NCI-H1436 treated with DMSO at 0.1 percent for 48 hours (cell line): ENCODE measurements around the gene PPP6R3.
"Not testable (repeated sequence)": the region's sequence is repeated elsewhere in the genome, so short reads cannot be mapped to it uniquely, and the experiment has no call there.

Source experiments
- DNase-seq: peaks from one replicate; lab custom pipeline; 2025; lab: John Stamatoyannopoulos, UW

PPP6R3 gene

GRCh38 chr11:68525336-68525735 is 64.8 kb downstream of the PPP6R3 start:
- DNase-seq: no peak

- no peak for DNase-seq
Observed at GRCh38 chr11:68525930-68526329, 65.4 kb downstream of the PPP6R3 start.

GRCh38 chr11:68527585-68527984 is 67.0 kb downstream of the PPP6R3 start:
- DNase-seq: no peak

GRCh38 chr11:68528630-68529029 is 68.1 kb downstream of the PPP6R3 start:
- no peak for DNase-seq

GRCh38 chr11:68531129-68531693 is 70.7 kb downstream of the PPP6R3 start:
- DNase-seq: no peak

- no peak for DNase-seq
Observed at GRCh38 chr11:68532727-68533369, 72.3 kb downstream of the PPP6R3 start.

- no peak for DNase-seq
Observed at GRCh38 chr11:68533945-68534344, 73.4 kb downstream of the PPP6R3 start.

- DNase-seq: no peak
Observed at GRCh38 chr11:68535098-68535497, 74.5 kb downstream of the PPP6R3 start.

GRCh38 chr11:68536706-68537105 is 76.2 kb downstream of the PPP6R3 start:
- no peak for DNase-seq

GRCh38 chr11:68538025-68538424 is 77.5 kb downstream of the PPP6R3 start:
- no peak for DNase-seq

GRCh38 chr11:68539395-68539794 is 78.8 kb downstream of the PPP6R3 start:
- DNase-seq: no peak

GRCh38 chr11:68540504-68540903 is 80.0 kb downstream of the PPP6R3 start:
- DNase-seq: not testable (repeated sequence)

GRCh38 chr11:68541116-68541515 is 80.6 kb downstream of the PPP6R3 start:
- no peak for DNase-seq

- DNase-seq: no peak
Observed at GRCh38 chr11:68541991-68542390, 81.4 kb downstream of the PPP6R3 start.

GRCh38 chr11:68542617-68543016 is 82.1 kb downstream of the PPP6R3 start:
- DNase-seq: no peak

- DNase-seq: no peak
Observed at GRCh38 chr11:68543594-68543993, 83.0 kb downstream of the PPP6R3 start.

GRCh38 chr11:68545347-68545746 is 84.8 kb downstream of the PPP6R3 start:
- DNase-seq: no peak

GRCh38 chr11:68545796-68546195 is 85.2 kb downstream of the PPP6R3 start:
- no peak for DNase-seq

GRCh38 chr11:68546555-68546954 is 86.0 kb downstream of the PPP6R3 start:
- DNase-seq: no peak

- no peak for DNase-seq
Observed at GRCh38 chr11:68549789-68550484, 89.4 kb downstream of the PPP6R3 start.

- no peak for DNase-seq
Observed at GRCh38 chr11:68550485-68550817, 89.9 kb downstream of the PPP6R3 start.

- DNase-seq: no peak
Observed at GRCh38 chr11:68551223-68551622, 90.7 kb downstream of the PPP6R3 start.

GRCh38 chr11:68551777-68552176 is 91.2 kb downstream of the PPP6R3 start:
- DNase-seq: no peak

GRCh38 chr11:68552542-68552941 is 92.0 kb downstream of the PPP6R3 start:
- DNase-seq: no peak
